Endothelial cell of umbilical vein (primary cell): ENCODE measurements around the gene ARG2.

Experiments
- EZH2 ChIP-seq: IDR thresholded peaks from 2 replicates; pipeline ENCODE4 v1.6.1; 2012; ENCODE audit warnings: borderline replicate concordance, low read depth, mild to moderate bottlenecking, moderate library complexity, low read length, inconsistent platforms; ENCODE audit not compliant: severe bottlenecking
- GATA2 ChIP-seq: IDR thresholded peaks from 2 replicates; pipeline ENCODE4 v1.7.0; 2011; ENCODE audit warnings: low read depth, mild to moderate bottlenecking, moderate library complexity, mixed read lengths, low read length; ENCODE audit not compliant: insufficient read length, insufficient read depth
- POLR2A ChIP-seq: IDR thresholded peaks from 2 replicates; pipeline ENCODE4 v1.6.1; 2012; ENCODE audit warnings: low read depth, mild to moderate bottlenecking, control low read depth, low read length
- POLR2AphosphoS5 ChIP-seq: IDR thresholded peaks from 2 replicates; pipeline ENCODE4 v1.6.1; 2012; ENCODE audit warnings: low read depth, mild to moderate bottlenecking, control low read depth, low read length, moderate library complexity; ENCODE audit not compliant: insufficient read depth
- TF ChIP-seq, protein P1 (sequence below), 2 donors: IDR thresholded peaks; 1 replicate in 1 of 2; 2 replicates in 1 of 2; pipeline ENCODE4 v1.5.1; 2011; ENCODE audit warnings: low read length in 2 of 2, mild to moderate bottlenecking in 2 of 2, moderate library complexity in 2 of 2, control low read depth in 1 of 2, inconsistent platforms in 1 of 2, low read depth in 1 of 2; ENCODE audit not compliant: insufficient read depth in 1 of 2; ENCODE audit errors: extremely low read depth in 1 of 2
- TF ChIP-seq, protein P2 (sequence below): IDR thresholded peaks from 2 replicates; pipeline ENCODE4 v1.6.1; 2011; ENCODE audit not compliant: insufficient read depth, insufficient read length

DNA sequence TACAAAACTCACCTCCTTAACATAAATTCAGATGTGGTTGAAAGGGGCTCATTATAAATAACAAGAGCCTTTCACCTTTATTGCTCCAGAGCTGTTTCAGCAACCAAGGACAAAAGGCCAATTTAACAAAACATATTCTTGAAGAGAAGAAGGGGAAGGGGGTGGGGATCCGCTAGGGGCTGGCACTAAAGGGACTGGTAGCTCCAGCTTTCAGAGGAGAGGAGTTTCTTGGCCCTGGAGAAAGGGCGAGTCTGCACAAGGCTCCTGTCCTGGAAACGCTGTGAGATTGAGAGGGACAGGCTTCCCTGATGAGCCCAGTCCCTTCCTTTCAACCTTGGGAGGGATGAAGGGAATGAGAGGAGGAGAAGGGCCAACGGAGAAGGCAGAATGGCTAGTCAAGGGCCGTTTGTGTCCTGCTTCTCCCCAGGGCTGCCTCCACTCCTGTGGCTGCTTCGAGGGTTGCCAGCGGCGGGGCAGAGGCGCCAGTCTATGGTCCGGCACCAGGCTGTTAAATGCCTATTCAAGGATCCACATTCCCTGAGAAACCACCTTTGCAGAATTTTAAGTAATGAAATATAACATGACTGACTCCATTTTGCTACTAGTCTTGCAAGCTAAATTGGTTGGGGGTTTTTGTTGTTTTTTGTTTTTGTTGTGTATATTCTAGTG is 9.9 kb upstream of the ARG2 start:
- TF ChIP-seq POLR2A (no peak), EZH2 (no peak), POLR2AphosphoS5 (no peak), GATA2 (no peak)
- TF ChIP-seq, protein P1, sequence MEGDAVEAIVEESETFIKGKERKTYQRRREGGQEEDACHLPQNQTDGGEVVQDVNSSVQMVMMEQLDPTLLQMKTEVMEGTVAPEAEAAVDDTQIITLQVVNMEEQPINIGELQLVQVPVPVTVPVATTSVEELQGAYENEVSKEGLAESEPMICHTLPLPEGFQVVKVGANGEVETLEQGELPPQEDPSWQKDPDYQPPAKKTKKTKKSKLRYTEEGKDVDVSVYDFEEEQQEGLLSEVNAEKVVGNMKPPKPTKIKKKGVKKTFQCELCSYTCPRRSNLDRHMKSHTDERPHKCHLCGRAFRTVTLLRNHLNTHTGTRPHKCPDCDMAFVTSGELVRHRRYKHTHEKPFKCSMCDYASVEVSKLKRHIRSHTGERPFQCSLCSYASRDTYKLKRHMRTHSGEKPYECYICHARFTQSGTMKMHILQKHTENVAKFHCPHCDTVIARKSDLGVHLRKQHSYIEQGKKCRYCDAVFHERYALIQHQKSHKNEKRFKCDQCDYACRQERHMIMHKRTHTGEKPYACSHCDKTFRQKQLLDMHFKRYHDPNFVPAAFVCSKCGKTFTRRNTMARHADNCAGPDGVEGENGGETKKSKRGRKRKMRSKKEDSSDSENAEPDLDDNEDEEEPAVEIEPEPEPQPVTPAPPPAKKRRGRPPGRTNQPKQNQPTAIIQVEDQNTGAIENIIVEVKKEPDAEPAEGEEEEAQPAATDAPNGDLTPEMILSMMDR (IDR thresholded peaks at IDR 0.05; ENCODE audit: extremely low read depth in 1 of 2, insufficient read depth in 1 of 2, low read depth in 1 of 2, low read length in 2 of 2): no peak
- TF ChIP-seq, protein P2, sequence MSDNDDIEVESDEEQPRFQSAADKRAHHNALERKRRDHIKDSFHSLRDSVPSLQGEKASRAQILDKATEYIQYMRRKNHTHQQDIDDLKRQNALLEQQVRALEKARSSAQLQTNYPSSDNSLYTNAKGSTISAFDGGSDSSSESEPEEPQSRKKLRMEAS: no peak
